Measurements from ENCODE around the gene SLC24A3. TPM values are rescaled to one million over a fixed set of nuclear protein-coding genes. Genes with fewer than 3 reads are reported as not detected.
A peak's percentile ranks its signal among the peaks of the same experiment; 100 is the strongest.
"Not testable (repeated sequence)": the region's sequence is repeated elsewhere in the genome, so short reads cannot be mapped to it uniquely, and the experiment has no call there.

The SLC24A3 gene
- total RNA-seq, 1 donor from 2014 or later: 33.5 TPM

DNA sequence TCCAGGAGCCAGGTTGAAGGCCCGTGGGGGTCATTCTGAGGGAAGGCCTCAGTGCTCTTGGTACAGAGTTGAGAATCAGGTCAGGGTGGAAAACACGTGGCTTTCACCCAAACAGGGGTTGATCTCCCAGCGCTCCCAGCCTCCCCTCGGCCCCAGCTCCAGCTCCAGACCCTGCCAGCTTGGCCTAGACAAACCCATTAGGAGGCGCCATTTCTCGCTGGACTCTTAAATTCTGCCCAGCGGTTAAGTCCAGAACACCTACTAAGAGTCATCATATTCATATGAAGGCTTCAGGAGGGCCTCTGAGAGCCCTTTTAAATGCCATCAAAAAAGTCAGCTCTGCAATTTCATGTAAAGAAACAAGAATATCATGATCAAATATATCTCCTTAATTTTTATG lies 387.6 kb downstream of the SLC24A3 start:
- no peak for DNase-seq

DNA sequence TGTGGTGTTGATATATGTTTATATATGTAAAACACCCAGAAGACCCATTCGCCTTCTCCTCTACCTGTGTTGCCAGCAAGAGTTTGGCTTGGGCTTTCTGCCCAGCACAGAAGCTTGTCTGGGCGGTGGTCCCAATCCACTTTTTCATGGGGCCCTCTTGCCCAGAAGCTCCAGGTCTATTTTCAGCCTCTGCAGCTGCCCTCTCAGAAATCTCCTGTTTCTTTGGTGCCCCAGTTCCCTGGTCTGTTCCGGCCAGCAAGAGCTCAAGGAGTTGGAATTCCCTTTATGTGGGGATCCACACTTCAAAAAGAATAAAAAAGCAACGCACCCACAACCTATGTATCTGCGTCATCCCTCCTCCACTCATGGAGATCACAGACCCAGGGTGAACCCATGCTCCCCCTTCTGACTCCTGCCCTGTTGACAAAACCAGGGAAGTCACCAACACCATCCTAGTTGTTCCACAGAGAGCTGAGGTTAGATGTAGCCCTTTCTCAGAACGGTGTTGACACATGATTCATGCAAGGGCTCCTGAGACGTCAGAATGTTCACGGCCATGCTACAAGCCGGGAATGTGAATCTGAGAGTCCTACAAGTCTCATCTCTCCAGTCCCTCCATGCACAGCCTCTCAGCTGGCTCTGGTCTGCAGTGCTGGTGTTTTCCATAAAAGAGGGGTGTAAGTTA lies 388.8 kb downstream of the SLC24A3 start:
- peak; percentile 77 for DNase-seq

DNA sequence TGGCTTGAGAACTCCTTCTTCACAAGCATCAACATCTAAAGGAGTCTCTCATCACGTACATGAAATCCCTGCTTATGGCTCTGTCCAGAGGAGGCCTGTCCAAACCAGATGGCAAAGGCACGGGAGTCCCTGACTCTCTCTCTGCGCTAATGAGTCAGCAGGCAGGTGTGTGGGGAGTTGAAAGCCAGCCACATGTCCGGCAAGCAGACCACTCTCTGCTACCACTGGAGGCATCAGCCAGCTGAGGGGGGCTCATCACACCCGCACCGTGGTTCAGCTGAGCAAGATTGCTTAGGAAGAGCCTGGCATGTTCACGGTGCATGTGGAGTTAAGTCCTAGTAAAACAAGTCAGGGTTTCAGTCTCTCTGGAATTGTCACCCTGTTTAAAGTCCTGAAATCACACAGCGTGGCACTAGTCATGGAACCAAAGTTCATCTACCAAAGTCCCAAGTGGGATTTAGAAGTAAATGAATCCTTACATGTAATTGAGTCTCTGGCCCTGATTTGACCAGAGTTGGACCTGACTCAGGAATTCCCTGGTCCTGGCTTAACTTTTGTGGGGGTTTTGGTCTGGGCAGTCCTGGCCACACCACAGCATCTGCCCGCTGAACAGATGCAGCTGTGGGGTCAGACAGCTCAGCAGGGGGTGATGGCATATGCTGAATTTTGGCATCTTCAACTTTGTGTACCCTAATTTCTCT lies 390.4 kb downstream of the SLC24A3 start:
- DNase-seq: peak; percentile 77

GRCh38 chr20:19603376-19603750 lies 390.9 kb downstream of the SLC24A3 start:
- DNase-seq: peak; percentile 85

DNA sequence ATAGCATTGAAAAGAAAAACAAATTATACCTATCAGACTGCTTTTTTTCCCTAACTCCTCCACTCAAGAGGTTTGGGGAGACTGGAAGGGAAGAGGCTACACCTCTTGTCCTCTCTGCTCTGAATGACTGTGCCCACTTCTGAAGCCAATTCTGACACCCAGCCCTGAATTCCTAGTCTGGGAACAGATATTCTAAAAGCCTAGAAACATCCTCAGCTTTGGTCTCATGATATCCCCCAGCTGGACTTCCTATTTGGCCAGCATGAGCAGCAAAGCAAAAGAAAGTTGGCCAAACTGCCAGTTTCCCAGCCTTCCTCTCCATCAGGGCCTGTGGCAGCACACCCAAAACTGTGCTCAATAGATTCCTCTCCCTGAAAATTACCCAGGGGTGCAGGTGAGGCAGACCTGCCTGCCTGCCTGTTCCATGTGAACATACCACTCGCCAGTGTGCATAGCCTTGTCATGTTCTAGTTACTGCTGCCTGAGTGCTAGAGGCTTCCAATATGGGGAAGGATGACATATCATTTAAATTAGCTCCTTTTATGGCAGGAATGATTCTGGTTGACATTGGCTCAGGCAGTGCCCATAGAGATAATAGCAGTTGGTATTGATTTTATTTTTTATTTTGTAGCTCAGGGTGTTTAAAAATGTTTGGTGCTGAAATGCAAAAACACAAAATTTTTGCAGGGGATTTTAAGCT lies 393.5 kb downstream of the SLC24A3 start:
- peak; percentile 51 for DNase-seq

GRCh38 chr20:19609642-19610223 lies 397.3 kb downstream of the SLC24A3 start:
- DNase-seq: peak; percentile 33

DNA sequence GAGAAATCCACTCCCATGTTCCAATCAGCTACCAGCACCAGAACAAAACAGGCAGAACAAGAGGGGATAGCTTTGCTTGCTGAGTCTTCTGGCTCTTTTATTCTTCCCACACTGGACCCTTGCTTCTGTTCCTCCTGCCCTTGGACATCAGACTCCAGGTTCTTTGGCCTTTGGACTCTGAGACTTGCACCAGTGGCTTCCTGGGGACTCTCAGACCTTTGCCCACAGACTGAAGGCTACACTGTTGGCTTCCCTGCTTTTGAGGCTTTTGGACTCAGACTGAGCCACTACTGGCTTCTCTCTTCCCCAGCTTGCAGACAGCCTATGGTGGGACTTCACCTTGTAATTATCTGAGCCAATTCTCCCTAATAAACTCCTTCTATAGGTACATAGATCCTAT lies 403.2 kb downstream of the SLC24A3 start:
- DNase-seq: no peak

DNA sequence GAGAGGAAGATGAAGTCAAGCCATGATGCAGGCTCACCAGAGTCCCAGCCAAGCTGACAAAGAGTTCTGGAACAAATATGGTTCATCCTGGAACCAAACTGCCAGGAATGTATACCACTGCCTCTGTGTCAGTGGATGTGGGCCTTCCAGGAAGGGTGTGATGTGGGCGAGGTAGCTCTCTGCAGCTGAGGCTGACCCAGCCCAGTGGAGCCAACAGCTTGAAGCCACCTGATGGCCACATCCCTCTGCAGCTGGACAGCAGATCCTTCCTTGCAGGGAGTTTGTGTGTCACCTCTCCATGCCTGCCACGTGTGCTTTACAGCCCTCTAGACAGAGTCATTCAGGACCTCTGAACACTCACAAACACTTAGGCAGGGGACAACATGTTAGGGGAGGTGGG lies 403.6 kb downstream of the SLC24A3 start:
- no peak for DNase-seq

DNA sequence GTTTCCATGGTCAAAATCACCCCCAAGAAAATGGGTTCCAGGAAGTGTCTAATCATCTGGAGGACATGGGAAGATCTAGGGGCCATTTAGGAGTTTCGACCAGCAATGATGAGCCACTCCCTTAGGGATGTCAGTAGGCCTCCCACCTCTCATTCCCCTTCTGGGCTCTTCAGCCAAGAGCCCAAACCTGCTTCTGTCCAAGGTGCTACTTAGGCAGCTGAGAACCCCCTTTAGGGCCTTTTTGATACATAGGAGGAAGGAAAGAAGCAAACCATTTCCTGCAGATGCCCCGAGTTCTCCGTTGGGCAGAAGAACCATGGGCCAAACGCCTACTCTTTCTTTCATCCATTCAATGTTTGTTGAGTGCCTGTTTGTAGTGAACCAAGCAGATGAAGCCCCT lies 404.2 kb downstream of the SLC24A3 start:
- no peak for DNase-seq

DNA sequence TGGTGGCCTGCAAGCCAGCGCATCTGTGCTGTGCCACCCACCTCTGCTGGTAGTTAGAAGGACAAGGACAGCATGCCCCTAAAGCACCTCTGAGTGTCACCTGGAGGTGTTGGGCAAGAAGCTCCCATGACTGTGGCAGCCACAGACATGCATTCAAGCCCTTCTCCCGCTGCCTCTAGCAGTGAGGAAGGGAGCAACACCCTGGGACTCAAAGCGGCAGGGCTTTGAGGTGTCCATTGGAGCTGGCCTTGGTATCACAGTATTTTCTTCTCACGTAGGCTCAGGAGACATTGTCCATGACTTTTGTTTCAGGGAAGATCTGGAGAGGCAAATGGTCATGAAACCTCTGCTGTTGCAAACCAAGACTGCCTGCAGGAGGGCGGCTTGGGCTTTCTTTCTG lies 404.8 kb downstream of the SLC24A3 start:
- no peak for DNase-seq

- DNase-seq: no peak
Measured at GRCh38 chr20:19618711-19619110, 406.3 kb downstream of the SLC24A3 start.

- no peak for DNase-seq
Measured at GRCh38 chr20:19619904-19620430, 407.5 kb downstream of the SLC24A3 start.

DNA sequence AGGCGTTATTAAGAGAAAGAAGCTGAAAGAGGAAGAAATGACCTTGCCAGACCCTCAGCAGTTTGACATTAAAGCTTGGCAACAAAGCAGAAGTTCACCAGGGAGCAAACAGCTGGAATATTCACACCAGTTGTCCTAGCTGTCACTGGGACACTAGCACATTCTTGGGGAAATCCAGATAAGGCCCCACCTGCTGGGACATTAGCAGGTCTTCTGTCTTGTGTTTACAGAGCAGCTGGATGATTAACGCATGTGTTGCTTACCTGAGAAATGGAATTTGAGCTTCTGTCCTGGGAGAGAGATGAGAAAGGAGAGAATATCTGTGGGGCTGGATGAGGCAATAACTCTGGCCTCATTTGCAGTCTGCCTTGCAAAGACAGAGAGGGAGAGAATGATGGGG lies 408.0 kb downstream of the SLC24A3 start:
- peak; percentile 84 for DNase-seq

- no peak for DNase-seq
Measured at GRCh38 chr20:19621072-19621471, 408.6 kb downstream of the SLC24A3 start.

DNA sequence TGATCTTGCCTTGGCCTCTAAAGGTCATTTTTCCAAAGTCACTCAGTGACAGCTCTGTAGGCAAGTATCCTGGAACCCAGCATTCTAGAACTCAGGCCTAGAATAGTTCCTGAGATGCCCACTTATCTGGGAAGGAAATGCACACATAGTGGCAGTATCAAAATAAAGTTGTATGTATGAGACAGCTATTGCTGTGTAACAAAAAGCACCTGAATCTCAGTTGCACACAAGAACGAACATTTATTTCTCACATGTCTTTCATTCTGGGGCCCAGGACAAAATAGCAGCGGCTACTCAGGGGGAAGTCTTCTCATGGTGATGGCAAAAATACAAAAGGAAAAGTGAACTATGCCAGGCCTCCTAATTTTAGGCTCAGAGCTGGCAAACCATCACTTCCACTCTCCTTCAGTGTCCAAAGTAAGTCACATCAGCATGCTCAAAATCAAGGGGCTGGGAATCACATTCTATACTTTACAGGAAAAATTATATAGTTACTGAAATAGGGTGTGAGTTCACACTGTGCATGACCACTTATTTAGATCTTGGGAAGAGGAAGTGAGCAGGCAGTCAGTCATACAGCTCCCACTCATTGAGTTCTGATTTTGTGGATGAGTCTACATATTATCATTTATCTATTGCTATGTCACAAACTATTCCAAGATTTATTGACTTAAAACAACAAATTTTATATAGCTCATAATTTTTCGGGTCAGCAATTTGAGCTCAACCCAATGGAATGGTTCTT lies 412.0 kb downstream of the SLC24A3 start:
- DNase-seq: no peak

DNA sequence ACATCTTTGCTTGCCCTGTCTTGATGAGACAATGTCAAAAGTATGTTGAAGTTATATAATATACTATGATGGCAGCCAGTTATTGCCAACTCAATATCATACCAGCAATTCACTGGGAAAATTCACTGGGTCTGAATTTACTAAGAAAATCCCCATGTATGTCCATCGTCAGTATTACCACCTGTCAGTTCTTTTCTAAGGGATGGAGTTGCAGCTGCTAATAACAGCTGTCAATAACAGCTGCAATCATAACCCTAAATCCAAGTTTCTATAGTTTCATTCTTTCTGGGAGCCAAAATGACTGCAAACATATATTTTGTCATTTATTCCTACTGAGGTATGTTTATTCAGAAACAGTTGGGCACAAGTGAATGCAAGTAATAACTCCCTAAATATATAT lies 413.0 kb downstream of the SLC24A3 start:
- DNase-seq: peak; percentile 93

- no peak for DNase-seq
Measured at GRCh38 chr20:19626896-19627295, 414.5 kb downstream of the SLC24A3 start.

DNA sequence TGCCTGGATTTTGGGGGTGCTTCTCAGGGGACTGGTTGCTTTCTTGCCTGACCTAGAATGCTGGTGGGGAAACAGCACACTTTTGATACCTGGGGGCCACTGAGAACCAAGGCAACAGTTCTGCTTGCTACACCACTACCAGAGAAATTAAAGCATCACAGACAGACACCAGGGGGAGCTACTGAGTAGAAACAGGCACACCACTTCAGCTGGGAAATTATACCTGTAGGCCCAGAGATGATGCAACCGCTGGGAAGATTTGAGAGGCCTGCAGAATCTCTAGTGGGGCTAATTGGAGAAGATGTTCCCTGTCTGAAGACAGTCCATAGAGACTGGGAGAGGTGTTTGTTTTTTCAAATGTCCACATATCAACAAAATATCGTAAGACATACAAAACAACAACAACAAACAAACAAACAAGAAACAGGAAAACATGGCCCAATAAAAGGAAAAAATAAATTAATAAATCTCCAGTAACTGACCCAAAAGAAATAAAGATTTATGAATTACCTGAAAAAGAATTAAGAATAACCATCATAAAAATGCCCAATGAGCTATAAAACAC lies 416.2 kb downstream of the SLC24A3 start:
- DNase-seq: peak; percentile 45

DNA sequence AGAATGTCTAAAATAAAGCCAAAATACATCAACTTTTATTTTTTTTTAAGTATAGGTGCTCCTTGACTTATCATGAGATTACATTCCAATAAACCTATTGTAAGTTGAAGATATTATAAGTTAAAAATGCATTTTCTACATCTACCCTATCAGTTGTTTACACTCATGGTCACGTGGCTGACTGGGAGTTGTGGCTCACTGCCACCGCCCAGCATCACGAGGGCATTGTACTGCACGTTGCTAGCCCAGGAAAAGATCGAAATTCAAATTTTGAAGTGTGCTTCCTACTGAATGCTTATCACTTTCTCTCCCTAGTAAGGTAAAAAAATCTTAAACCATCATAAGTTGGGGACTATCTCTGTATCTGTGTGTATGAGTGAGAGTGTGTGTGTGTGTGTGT lies 419.0 kb downstream of the SLC24A3 start:
- no peak for DNase-seq

GRCh38 chr20:19633985-19634384 lies 421.5 kb downstream of the SLC24A3 start:
- peak; percentile 36 for DNase-seq

GRCh38 chr20:19639471-19640045 lies 427.1 kb downstream of the SLC24A3 start:
- DNase-seq: not testable (repeated sequence)

Data from tongue (tissue), 2 donors.